HEK293T (cell line): ENCODE measurements around the gene SDS.

Experiments used
- BHLHE40 ChIP-seq: fragments of 450-650 bp; IDR thresholded peaks from 2 replicates; pipeline ENCODE4 v1.6.1; 2016; ENCODE audit warnings: mild to moderate bottlenecking, moderate library complexity, borderline replicate concordance
- CTBP1 ChIP-seq: fragments of 450-650 bp; IDR thresholded peaks from 2 replicates; pipeline ENCODE4 v1.6.1; 2016; ENCODE audit warnings: borderline replicate concordance
- ELF4 ChIP-seq: fragments of 450-650 bp; IDR thresholded peaks from 2 replicates; pipeline ENCODE4 v1.6.1; 2017; ENCODE audit warnings: antibody characterized with exemption
- FOXM1 ChIP-seq: fragments of 450-650 bp; IDR thresholded peaks from 2 replicates; pipeline ENCODE4 v1.6.1; 2017; ENCODE audit warnings: mild to moderate bottlenecking, borderline replicate concordance
- NFRKB ChIP-seq: fragments of 450-650 bp; IDR thresholded peaks from 2 replicates; pipeline ENCODE4 v1.6.1; 2016; ENCODE audit warnings: mild to moderate bottlenecking, moderate library complexity
- TARDBP ChIP-seq: fragments of 450-650 bp; IDR thresholded peaks from 2 replicates; pipeline ENCODE4 v1.6.1; 2016
- ZNF384 ChIP-seq: fragments of 450-650 bp; IDR thresholded peaks from 2 replicates; pipeline ENCODE4 v1.6.1; 2016
- TF ChIP-seq, protein P1 (sequence below): fragments of 450-650 bp; IDR thresholded peaks from 2 replicates; pipeline ENCODE4 v1.6.1; 2016

DNA sequence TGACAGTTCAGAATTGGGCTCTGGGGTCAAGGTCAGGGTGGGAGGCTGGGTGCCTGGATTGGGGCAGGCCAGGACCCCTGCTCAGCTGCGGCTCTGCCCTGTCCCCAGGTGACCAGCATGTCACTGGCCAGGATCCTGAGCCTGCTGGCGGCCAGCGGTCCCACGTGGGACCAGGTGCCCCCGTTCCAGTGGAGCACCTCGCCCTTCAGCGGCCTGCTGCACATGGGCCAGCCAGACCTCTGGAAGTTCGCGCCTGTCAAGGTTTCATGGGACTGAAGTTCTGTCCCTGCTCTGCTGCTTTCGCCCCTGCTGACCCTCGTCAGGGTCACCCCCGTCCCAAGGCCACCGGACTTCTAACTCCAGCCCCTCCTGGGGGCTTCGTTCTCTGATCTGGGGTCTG is 15.3 kb downstream of the SDS start:
- TF ChIP-seq, protein P1, sequence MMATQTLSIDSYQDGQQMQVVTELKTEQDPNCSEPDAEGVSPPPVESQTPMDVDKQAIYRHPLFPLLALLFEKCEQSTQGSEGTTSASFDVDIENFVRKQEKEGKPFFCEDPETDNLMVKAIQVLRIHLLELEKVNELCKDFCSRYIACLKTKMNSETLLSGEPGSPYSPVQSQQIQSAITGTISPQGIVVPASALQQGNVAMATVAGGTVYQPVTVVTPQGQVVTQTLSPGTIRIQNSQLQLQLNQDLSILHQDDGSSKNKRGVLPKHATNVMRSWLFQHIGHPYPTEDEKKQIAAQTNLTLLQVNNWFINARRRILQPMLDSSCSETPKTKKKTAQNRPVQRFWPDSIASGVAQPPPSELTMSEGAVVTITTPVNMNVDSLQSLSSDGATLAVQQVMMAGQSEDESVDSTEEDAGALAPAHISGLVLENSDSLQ, result no peak
- TF ChIP-seq ZNF384 (no peak), FOXM1 (no peak), NFRKB (no peak), CTBP1 (no peak), ELF4 (no peak), TARDBP (no peak), BHLHE40 (no peak)
